A673 (cell line): ENCODE results near the gene C6orf47. TPM values are rescaled to one million over a fixed set of nuclear protein-coding genes. Genes with fewer than 3 reads are reported as not detected.
A peak's percentile ranks its signal among the peaks of the same experiment; 100 is the strongest.

ENCODE experiments used
- BruUV-seq: library from RNA; stranded (reverse); fragments of 400-500 nt; replicated peaks from 2 replicates; lab custom pipeline; 2021; lab: Mats Ljungman, UMichigan
- CTCF ChIA-PET: fragments of 300-600 bp; sonication (Branson Sonifier 250); formaldehyde crosslinking; loops from one replicate; lab custom pipeline; 2022; ENCODE audit warnings: antibody characterized with exemption; lab: Charles Lee
- POLR2A ChIA-PET: fragments of 300-600 bp; sonication (Branson Sonifier 250); formaldehyde crosslinking; loops from one replicate; lab custom pipeline; 2022; ENCODE audit warnings: antibody characterized with exemption; ENCODE audit not compliant: low non-redundant PET; lab: Charles Lee
- DNase-seq: peaks from one replicate; pipeline ENCODE4 v3.0.0-alpha.2; 2015; ENCODE audit warnings: low spot score
- H3K27ac ChIP-seq: fragments of 200-600 bp; sonication (generic); 2 replicates; pipeline ENCODE4 v1.5.1; 2016; ENCODE audit warnings: mixed run types, low read depth, mild to moderate bottlenecking, mixed read lengths, antibody characterized with exemption, low read length; ENCODE audit not compliant: poor library complexity, severe bottlenecking
- H3K27me3 ChIP-seq: fragments of 200-600 bp; sonication (generic); replicated peaks from 2 replicates; pipeline ENCODE4 v1.6.1; 2017; ENCODE audit warnings: mixed run types, low read depth, mild to moderate bottlenecking, mixed read lengths, antibody characterized with exemption, low read length; ENCODE audit not compliant: insufficient read depth, poor library complexity
- H3K36me3 ChIP-seq: fragments of 200-600 bp; sonication (generic); 2 replicates; pipeline ENCODE4 v1.6.1; 2016; ENCODE audit warnings: mixed run types, mild to moderate bottlenecking, mixed read lengths, antibody characterized with exemption, low read length; ENCODE audit not compliant: insufficient read depth, poor library complexity, severe bottlenecking
- H3K4me1 ChIP-seq: fragments of 200-600 bp; sonication (generic); 2 replicates; pipeline ENCODE4 v1.6.1; 2017; ENCODE audit warnings: mixed run types, mild to moderate bottlenecking, mixed read lengths, antibody characterized with exemption, low read length; ENCODE audit not compliant: insufficient read depth, poor library complexity, severe bottlenecking
- H3K4me3 ChIP-seq: fragments of 200-600 bp; sonication (generic); 2 replicates; pipeline ENCODE4 v1.5.1; 2016; ENCODE audit warnings: low read depth, mixed run types, mild to moderate bottlenecking, mixed read lengths, low read length; ENCODE audit not compliant: poor library complexity, severe bottlenecking
- H3K9me3 ChIP-seq: fragments of 200-600 bp; sonication (generic); 2 replicates; pipeline ENCODE4 v1.6.1; 2016; ENCODE audit warnings: mixed run types, low read depth, mild to moderate bottlenecking, mixed read lengths, antibody characterized with exemption, low read length; ENCODE audit not compliant: poor library complexity, severe bottlenecking
- EZH2 ChIP-seq: fragments of 200-600 bp; sonication (generic); IDR thresholded peaks from 2 replicates; pipeline ENCODE4 v1.6.1; 2017; ENCODE audit warnings: borderline replicate concordance, low read depth, mild to moderate bottlenecking, mixed read lengths, antibody characterized with exemption, low read length; ENCODE audit not compliant: poor library complexity, severe bottlenecking
- intact Hi-C: fragments of 100-400 bp; cut with micrococcal nuclease; formaldehyde crosslinking; loops from one replicate; pipeline ENCODE4 v1.10.0; 2022; ENCODE audit not compliant: unreplicated experiment
- total RNA-seq: library from RNA; stranded (reverse); gene quantifications from 2 replicates; pipeline ENCODE4 v1.2.3, GENCODE V29; 2021
- TF ChIP-seq, protein P1 (sequence below): fragments of 300-800, 200-600 bp; sonication (generic); conservative IDR thresholded peaks from 2 replicates; pipeline ENCODE4 v1.5.1; 2017; ENCODE audit warnings: low read depth, mild to moderate bottlenecking, antibody characterized with exemption, low read length, moderate library complexity, mixed read lengths

Gene C6orf47
- total RNA-seq, 1 experiment from 2014 or later = 21.3 TPM

DNA sequence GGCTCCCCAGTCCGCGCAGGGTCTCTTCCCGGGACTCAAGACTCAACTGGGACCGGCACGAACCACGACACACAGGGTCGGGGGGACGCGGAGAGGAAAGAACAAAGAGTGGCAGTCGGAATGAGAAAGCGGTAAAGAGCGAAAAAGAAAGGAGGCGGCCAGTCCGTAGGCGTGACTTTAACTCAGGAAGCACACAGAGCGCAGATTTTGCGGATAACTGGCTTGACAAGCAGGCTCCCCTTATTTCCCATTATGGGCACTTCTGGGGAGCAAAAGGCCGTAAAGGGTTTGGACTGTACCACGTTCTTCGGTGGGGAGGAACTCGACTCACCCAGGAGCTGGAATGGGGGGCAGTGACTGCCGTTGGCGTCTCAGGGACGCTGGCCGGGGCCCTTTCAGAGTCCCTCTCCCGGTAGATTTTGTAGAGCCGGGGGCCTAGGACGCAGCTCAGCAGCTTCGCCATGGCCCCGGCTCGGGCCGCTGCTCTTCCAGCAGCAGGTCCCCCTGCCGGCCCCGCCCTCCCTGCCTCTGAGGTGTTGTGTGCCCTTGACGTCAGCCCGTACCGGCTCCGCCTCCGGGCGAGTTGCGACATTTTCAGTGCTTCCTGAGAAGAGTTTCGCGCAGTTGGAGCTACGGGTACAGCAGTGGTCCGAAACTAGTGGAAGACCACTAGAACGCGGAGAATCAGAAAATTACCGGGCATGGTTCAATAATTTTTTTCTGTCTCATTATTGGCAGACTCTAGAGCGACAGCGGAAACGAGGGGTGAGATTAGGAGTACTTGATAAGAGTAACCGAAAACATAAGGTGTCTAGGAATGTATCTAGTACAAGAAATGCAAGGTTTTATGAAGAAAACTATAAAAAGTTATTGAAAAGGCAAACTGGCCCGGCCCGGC, 42.5 kb upstream of the C6orf47 start, which contains the start of gene ABHD16A:
ABHD16A (minus strand) TSS at position 506 of the 898 bp plus-strand sequence; CDS start at position 463, 43 bp downstream.
- Histone ChIP-seq H3K36me3 (no peaks in the 10 kb centered on the region), H3K9me3 (no peaks in the 10 kb centered on the region), H3K27me3 (no peaks in the 10 kb centered on the region), H3K27ac (peak within 1 kb of the TSS; percentile 97), H3K4me3 (peak within 1 kb of the TSS; percentile 71), H3K4me1 (peaks cover 7% of the 10 kb centered on the region)
- DNase-seq = peak; percentile 100
- POLR2A ChIA-PET = interaction anchor here (0.5 to 1.0 kb wide), 7 partner anchors 22 to 1092 kb away, joined by 3 to 6 read pairs (median 3); partner anchors contain the start of genes DXO, LSM2 and LY6G5C
- no TSS peak for BruUV-seq
- CTCF ChIA-PET = no interaction called here
- TF ChIP-seq, protein P1, sequence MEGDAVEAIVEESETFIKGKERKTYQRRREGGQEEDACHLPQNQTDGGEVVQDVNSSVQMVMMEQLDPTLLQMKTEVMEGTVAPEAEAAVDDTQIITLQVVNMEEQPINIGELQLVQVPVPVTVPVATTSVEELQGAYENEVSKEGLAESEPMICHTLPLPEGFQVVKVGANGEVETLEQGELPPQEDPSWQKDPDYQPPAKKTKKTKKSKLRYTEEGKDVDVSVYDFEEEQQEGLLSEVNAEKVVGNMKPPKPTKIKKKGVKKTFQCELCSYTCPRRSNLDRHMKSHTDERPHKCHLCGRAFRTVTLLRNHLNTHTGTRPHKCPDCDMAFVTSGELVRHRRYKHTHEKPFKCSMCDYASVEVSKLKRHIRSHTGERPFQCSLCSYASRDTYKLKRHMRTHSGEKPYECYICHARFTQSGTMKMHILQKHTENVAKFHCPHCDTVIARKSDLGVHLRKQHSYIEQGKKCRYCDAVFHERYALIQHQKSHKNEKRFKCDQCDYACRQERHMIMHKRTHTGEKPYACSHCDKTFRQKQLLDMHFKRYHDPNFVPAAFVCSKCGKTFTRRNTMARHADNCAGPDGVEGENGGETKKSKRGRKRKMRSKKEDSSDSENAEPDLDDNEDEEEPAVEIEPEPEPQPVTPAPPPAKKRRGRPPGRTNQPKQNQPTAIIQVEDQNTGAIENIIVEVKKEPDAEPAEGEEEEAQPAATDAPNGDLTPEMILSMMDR = no peak
- TF ChIP-seq EZH2 = no peak
- intact Hi-C loops = no loop called here

DNA sequence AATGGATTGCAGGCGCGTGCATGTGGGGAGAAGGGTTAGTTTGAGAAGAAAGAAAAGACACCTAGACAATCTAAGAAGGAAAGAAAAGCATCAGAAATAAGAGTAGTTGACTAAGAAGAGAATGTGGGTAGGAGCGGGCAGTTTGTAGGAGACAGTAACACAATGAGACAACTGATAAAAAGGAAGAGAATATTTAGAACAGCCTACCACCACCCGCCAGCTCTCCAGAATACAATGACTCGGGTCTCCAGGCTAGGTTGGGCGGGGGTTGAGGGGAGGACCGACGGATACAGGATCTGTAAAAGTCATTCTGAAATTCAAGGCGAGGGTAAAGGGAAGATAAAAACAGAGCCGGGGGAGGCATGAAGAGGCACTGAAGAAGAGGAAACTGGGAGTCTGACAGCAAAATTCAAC, 41.8 kb upstream of the C6orf47 start:
- TF ChIP-seq, protein P1 = no peak
- no peak for TF ChIP-seq EZH2
- peak overlapping the region; percentile 97 for H3K27ac ChIP-seq
- no peaks in the 10 kb centered on the region for H3K27me3 ChIP-seq
- no TSS peak for BruUV-seq
- peak overlapping the region; percentile 71 for H3K4me3 ChIP-seq
- no peaks in the 10 kb centered on the region for H3K9me3 ChIP-seq
- intact Hi-C loops = no loop called here
- POLR2A ChIA-PET = interaction anchor here (0.9 kb wide), 1 partner anchor 1092 kb away, joined by 3 read pairs; no protein-coding TSS in a partner anchor
- H3K4me1 ChIP-seq = peaks cover 7% of the 10 kb centered on the region
- H3K36me3 ChIP-seq = no peaks in the 10 kb centered on the region
- CTCF ChIA-PET = no interaction called here
- no peak for DNase-seq

DNA sequence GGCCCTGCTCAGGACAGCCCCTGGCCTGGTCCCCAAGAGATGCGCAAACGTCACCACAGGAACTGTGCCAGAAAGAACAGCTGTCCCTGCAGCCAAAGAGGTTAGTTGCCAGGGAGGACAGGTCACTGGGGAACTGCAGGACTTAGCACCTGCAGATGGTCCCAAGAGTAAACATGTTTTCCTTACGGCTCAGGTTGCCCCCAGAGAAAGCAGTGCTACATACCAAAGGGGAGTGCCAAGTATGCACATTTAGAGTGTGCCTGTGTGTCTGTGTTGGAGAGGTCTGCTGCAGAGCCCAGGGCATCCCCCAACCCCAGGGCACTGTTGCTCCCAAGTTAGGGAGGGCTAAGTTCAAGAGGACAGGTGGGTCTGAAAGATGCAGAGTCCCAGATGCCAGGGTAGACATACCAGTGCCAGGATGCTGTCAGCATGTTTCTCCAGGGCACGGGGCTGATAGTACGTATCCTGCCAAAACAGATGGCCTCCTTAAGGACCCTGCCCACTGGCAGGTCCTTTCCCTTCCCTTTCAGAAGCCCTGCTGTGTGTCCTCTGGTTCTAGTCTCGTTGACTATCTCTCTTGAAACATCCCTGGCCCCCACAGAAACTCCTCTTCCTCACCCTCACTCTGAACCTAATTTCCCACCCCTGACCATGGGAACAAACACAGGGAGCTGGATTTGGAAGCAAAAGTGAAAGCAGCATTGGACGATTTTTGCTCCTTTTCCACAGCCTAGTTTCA, 41.3 kb upstream of the C6orf47 start:
- Histone ChIP-seq H3K27me3 (no peaks in the 10 kb centered on the region), H3K9me3 (no peaks in the 10 kb centered on the region), H3K27ac (peak overlapping the region; percentile 97), H3K36me3 (peaks cover 4% of the 10 kb centered on the region), H3K4me3 (peak overlapping the region; percentile 71), H3K4me1 (peaks cover 7% of the 10 kb centered on the region)
- no peak for TF ChIP-seq EZH2
- TF ChIP-seq, protein P1 = no peak
- ChIA-PET POLR2A (interaction anchor here (0.9 kb wide), 1 partner anchor 1093 kb away, joined by 3 read pairs; no protein-coding TSS in a partner anchor), CTCF (no interaction called here)
- no peak for DNase-seq
- TSS peak; percentile 57 for BruUV-seq
- intact Hi-C loops = no loop called here
